Osteocyte (in vitro differentiated cells): Measurements from ENCODE around the gene PIP4P1. TPM values are rescaled to one million over a fixed set of nuclear protein-coding genes. Genes with fewer than 3 reads are reported as not detected.

ENCODE experiments used
- DNase-seq: peaks from one replicate; pipeline ENCODE4 v3.0.0; 2021; ENCODE audit warnings: mixed read lengths; ENCODE audit not compliant: unreplicated experiment; ENCODE audit errors: extremely low spot score
- H3K27ac Mint-ChIP-seq: one replicate; pipeline ENCODE4 v1.8.0; 2021; ENCODE audit warnings: mild to moderate bottlenecking, mixed read lengths; ENCODE audit not compliant: unreplicated experiment
- H3K27me3 Mint-ChIP-seq: one replicate; pipeline ENCODE4 v1.8.0; 2021; ENCODE audit warnings: mixed read lengths; ENCODE audit not compliant: unreplicated experiment
- H3K36me3 Mint-ChIP-seq: one replicate; pipeline ENCODE4 v1.8.0; 2021; ENCODE audit warnings: mixed read lengths; ENCODE audit not compliant: unreplicated experiment
- H3K4me1 Mint-ChIP-seq: one replicate; pipeline ENCODE4 v1.8.0; 2021; ENCODE audit warnings: mixed read lengths; ENCODE audit not compliant: unreplicated experiment
- H3K4me3 Mint-ChIP-seq: one replicate; pipeline ENCODE4 v1.8.0; 2021; ENCODE audit warnings: mild to moderate bottlenecking, moderate library complexity, mixed read lengths; ENCODE audit not compliant: unreplicated experiment
- H3K9me3 Mint-ChIP-seq: one replicate; pipeline ENCODE4 v1.8.0; 2021; ENCODE audit warnings: mixed read lengths; ENCODE audit not compliant: unreplicated experiment
- total RNA-seq: library from RNA; stranded (reverse); gene quantifications from 2 replicates; pipeline ENCODE4 v1.2.1, GENCODE V29; 2021
- TF ChIP-seq, protein P1 (sequence below): fragments of 200-600 bp; sonication (generic); IDR thresholded peaks from 2 replicates; pipeline ENCODE4 v1.5.0; 2021; ENCODE audit warnings: antibody characterized with exemption, mild to moderate bottlenecking, moderate library complexity

PIP4P1 gene
- total RNA-seq, 1 donor from 2014 or later, result 36.8 TPM

GRCh38 chr14:20428010-20428365 lies 33.2 kb downstream of the PIP4P1 start:
- TF ChIP-seq, protein P1, sequence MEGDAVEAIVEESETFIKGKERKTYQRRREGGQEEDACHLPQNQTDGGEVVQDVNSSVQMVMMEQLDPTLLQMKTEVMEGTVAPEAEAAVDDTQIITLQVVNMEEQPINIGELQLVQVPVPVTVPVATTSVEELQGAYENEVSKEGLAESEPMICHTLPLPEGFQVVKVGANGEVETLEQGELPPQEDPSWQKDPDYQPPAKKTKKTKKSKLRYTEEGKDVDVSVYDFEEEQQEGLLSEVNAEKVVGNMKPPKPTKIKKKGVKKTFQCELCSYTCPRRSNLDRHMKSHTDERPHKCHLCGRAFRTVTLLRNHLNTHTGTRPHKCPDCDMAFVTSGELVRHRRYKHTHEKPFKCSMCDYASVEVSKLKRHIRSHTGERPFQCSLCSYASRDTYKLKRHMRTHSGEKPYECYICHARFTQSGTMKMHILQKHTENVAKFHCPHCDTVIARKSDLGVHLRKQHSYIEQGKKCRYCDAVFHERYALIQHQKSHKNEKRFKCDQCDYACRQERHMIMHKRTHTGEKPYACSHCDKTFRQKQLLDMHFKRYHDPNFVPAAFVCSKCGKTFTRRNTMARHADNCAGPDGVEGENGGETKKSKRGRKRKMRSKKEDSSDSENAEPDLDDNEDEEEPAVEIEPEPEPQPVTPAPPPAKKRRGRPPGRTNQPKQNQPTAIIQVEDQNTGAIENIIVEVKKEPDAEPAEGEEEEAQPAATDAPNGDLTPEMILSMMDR, result no peak
- Mint-ChIP-seq H3K9me3 (no peaks in the 10 kb centered on the region), H3K27me3 (no peaks in the 10 kb centered on the region), H3K27ac (no peak overlapping the region), H3K4me3 (no peak overlapping the region), H3K36me3 (no peaks in the 10 kb centered on the region), H3K4me1 (peaks cover 6% of the 10 kb centered on the region)
- DNase-seq, result no peak

DNA sequence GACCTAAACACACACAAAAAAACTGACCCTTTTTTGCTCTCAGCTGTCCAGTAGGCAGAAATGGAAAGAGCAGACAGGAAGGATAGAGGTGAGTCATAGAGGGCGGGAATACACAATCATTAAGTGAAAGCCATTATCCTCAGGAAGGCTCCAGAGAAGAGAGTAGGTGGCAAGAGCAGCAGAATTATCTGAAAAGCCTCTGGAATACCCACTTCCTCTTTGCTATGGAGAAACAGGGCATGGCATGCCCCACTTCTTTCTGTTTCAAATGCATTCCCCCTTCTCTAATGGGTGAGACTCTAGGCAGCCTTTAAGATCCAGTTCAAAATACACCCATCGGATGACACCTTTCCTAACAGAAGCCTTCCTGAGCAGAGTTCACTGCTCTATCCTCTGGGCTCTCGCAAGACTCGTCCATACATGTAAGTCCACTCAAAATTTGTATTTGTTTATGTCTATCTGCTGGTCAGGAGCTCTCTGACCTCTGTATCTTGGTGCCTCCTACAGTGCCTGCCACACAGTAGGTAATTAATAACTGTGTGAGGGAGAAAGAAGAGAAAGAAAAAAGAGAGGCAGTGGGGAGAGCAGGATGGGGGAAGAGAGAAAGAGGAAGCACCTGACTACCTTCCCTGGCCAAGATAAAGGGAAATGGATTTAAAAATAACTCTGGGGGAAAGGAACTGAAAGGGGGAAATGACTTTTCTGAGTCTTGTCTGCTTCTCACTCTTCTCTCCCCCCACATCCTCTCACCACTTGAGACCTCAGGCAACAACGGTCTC lies 33.8 kb downstream of the PIP4P1 start:
- peaks cover 6% of the 10 kb centered on the region for H3K4me1 Mint-ChIP-seq
- H3K27me3 Mint-ChIP-seq, result no peaks in the 10 kb centered on the region
- no peak overlapping the region for H3K27ac Mint-ChIP-seq
- TF ChIP-seq, protein P1, result no peak
- H3K9me3 Mint-ChIP-seq, result no peaks in the 10 kb centered on the region
- H3K4me3 Mint-ChIP-seq, result no peak overlapping the region
- H3K36me3 Mint-ChIP-seq, result no peaks in the 10 kb centered on the region
- DNase-seq, result no peak

DNA sequence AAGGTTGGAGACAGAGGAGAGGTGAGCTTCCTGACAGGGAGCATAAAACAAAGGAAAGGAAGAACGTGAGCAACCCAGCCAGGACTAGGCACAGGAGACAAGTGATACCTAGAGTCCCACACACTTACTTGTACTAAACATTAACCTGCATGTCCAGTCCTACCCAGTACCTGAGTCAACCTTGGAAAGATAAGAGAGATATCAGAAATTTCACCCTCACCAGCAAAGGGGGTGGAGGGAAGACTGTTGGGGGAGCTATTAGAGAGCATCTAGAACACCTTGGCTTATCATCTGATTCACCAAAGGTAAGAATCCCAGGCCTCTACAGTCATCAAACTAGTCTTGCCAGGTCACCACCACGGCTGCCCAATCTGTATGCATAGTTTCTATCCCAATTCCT lies 36.4 kb downstream of the PIP4P1 start:
- no peaks in the 10 kb centered on the region for H3K27me3 Mint-ChIP-seq
- TF ChIP-seq, protein P1, result no peak
- H3K36me3 Mint-ChIP-seq, result no peaks in the 10 kb centered on the region
- no peak overlapping the region for H3K27ac Mint-ChIP-seq
- no peak overlapping the region for H3K4me3 Mint-ChIP-seq
- peaks cover 6% of the 10 kb centered on the region for H3K4me1 Mint-ChIP-seq
- DNase-seq, result no peak
- no peaks in the 10 kb centered on the region for H3K9me3 Mint-ChIP-seq

GRCh38 chr14:20422886-20423285 lies 38.3 kb downstream of the PIP4P1 start:
- H3K4me1 Mint-ChIP-seq, result peaks cover 5% of the 10 kb centered on the region
- H3K36me3 Mint-ChIP-seq, result no peaks in the 10 kb centered on the region
- no peak for DNase-seq
- TF ChIP-seq, protein P1, result no peak
- H3K27me3 Mint-ChIP-seq, result no peaks in the 10 kb centered on the region
- H3K27ac Mint-ChIP-seq, result no peak overlapping the region
- no peaks in the 10 kb centered on the region for H3K9me3 Mint-ChIP-seq
- no peak overlapping the region for H3K4me3 Mint-ChIP-seq

- no peaks in the 10 kb centered on the region for H3K36me3 Mint-ChIP-seq
- H3K27ac Mint-ChIP-seq, result no peak overlapping the region
- H3K4me3 Mint-ChIP-seq, result no peak overlapping the region
- no peaks in the 10 kb centered on the region for H3K27me3 Mint-ChIP-seq
- TF ChIP-seq, protein P1, result no peak
- DNase-seq, result no peak
- no peaks in the 10 kb centered on the region for H3K4me1 Mint-ChIP-seq
- no peaks in the 10 kb centered on the region for H3K9me3 Mint-ChIP-seq
Measured at GRCh38 chr14:20421267-20421666, 40.0 kb downstream of the PIP4P1 start.
